ENCODE measurements around the gene SENP6.

SENP6 gene

GRCh38 chr6:75631859-75632635, 30.4 kb downstream of the SENP6 start:
- Histone ChIP-seq H3K9me3 (ENCODE audit: insufficient read depth, low read length) (no peaks in the 10 kb centered on the region), H3K36me3 (ENCODE audit: insufficient read depth, insufficient read length, low read length) (peaks cover 41% of the 10 kb centered on the region), H3K4me1 (ENCODE audit: insufficient read depth, insufficient read length) (no peaks in the 10 kb centered on the region), H3K27me3 (ENCODE audit: insufficient read depth, insufficient read length) (no peaks in the 10 kb centered on the region), H3K9ac (ENCODE audit: insufficient read length, low read depth) (no peak overlapping the region), H3K4me3 (ENCODE audit: insufficient read length, low read depth) (no peak overlapping the region)
- DNase-seq (ENCODE audit: low read depth, low spot score), result no peak
- no peak for TF ChIP-seq SUZ12 (IDR thresholded peaks at IDR 0.05; ENCODE audit: extremely low read depth, insufficient read depth, insufficient read length)
- no peak for TF ChIP-seq ZNF274 (IDR thresholded peaks at IDR 0.05; ENCODE audit: low read depth, low read length)
- TF ChIP-seq YY1 (IDR thresholded peaks at IDR 0.05; ENCODE audit: insufficient read depth, insufficient read length), result no peak

- Histone ChIP-seq H3K4me3 (ENCODE audit: insufficient read length, low read depth) (no peak overlapping the region), H3K9me3 (ENCODE audit: insufficient read depth, low read length) (no peaks in the 10 kb centered on the region), H3K9ac (ENCODE audit: insufficient read length, low read depth) (no peak overlapping the region), H3K36me3 (ENCODE audit: insufficient read depth, insufficient read length, low read length) (peaks cover 45% of the 10 kb centered on the region), H3K27me3 (ENCODE audit: insufficient read depth, insufficient read length) (no peaks in the 10 kb centered on the region), H3K4me1 (ENCODE audit: insufficient read depth, insufficient read length) (no peaks in the 10 kb centered on the region)
- DNase-seq (ENCODE audit: low read depth, low spot score), result no peak
- TF ChIP-seq ZNF274 (IDR thresholded peaks at IDR 0.05; ENCODE audit: low read depth, low read length), result no peak
- TF ChIP-seq YY1 (IDR thresholded peaks at IDR 0.05; ENCODE audit: insufficient read depth, insufficient read length), result no peak
- no peak for TF ChIP-seq SUZ12 (IDR thresholded peaks at IDR 0.05; ENCODE audit: extremely low read depth, insufficient read depth, insufficient read length)
Measured at GRCh38 chr6:75633045-75633444, 31.4 kb downstream of the SENP6 start.

- no peak for DNase-seq (ENCODE audit: low read depth, low spot score)
- TF ChIP-seq SUZ12 (IDR thresholded peaks at IDR 0.05; ENCODE audit: extremely low read depth, insufficient read depth, insufficient read length) (no peak), YY1 (IDR thresholded peaks at IDR 0.05; ENCODE audit: insufficient read depth, insufficient read length) (no peak), ZNF274 (IDR thresholded peaks at IDR 0.05; ENCODE audit: low read depth, low read length) (no peak)
- Histone ChIP-seq H3K9ac (ENCODE audit: insufficient read length, low read depth) (no peak overlapping the region), H3K27me3 (ENCODE audit: insufficient read depth, insufficient read length) (no peaks in the 10 kb centered on the region), H3K4me3 (ENCODE audit: insufficient read length, low read depth) (no peak overlapping the region), H3K36me3 (ENCODE audit: insufficient read depth, insufficient read length, low read length) (peaks cover 31% of the 10 kb centered on the region), H3K9me3 (ENCODE audit: insufficient read depth, low read length) (peaks cover 5% of the 10 kb centered on the region; the same call in 1 of the 2 replicates), H3K4me1 (ENCODE audit: insufficient read depth, insufficient read length) (no peaks in the 10 kb centered on the region)
Measured at GRCh38 chr6:75642311-75642710, 40.6 kb downstream of the SENP6 start.

- H3K27me3 ChIP-seq (ENCODE audit: insufficient read depth, insufficient read length), result no peaks in the 10 kb centered on the region
- H3K4me1 ChIP-seq (ENCODE audit: insufficient read depth, insufficient read length), result no peaks in the 10 kb centered on the region
- no peak for TF ChIP-seq YY1 (IDR thresholded peaks at IDR 0.05; ENCODE audit: insufficient read depth, insufficient read length)
- no peak for TF ChIP-seq ZNF274 (IDR thresholded peaks at IDR 0.05; ENCODE audit: low read depth, low read length)
- TF ChIP-seq SUZ12 (IDR thresholded peaks at IDR 0.05; ENCODE audit: extremely low read depth, insufficient read depth, insufficient read length), result no peak
- no peak overlapping the region for H3K9ac ChIP-seq (ENCODE audit: insufficient read length, low read depth)
- H3K4me3 ChIP-seq (ENCODE audit: insufficient read length, low read depth), result no peak overlapping the region
- H3K9me3 ChIP-seq (ENCODE audit: insufficient read depth, low read length), result peaks cover 5% of the 10 kb centered on the region; the same call in 1 of the 2 replicates
- no peak for DNase-seq (ENCODE audit: low read depth, low spot score)
- peaks cover 32% of the 10 kb centered on the region for H3K36me3 ChIP-seq (ENCODE audit: insufficient read depth, insufficient read length, low read length)
Measured at GRCh38 chr6:75643173-75643572, 41.5 kb downstream of the SENP6 start.

- Histone ChIP-seq H3K4me1 (ENCODE audit: insufficient read depth, insufficient read length) (no peaks in the 10 kb centered on the region), H3K36me3 (ENCODE audit: insufficient read depth, insufficient read length, low read length) (peaks cover 37% of the 10 kb centered on the region), H3K4me3 (ENCODE audit: insufficient read length, low read depth) (no peak overlapping the region), H3K9me3 (ENCODE audit: insufficient read depth, low read length) (no peaks in the 10 kb centered on the region), H3K9ac (ENCODE audit: insufficient read length, low read depth) (no peak overlapping the region), H3K27me3 (ENCODE audit: insufficient read depth, insufficient read length) (no peaks in the 10 kb centered on the region)
- DNase-seq (ENCODE audit: low read depth, low spot score), result no peak
- TF ChIP-seq YY1 (IDR thresholded peaks at IDR 0.05; ENCODE audit: insufficient read depth, insufficient read length) (no peak), SUZ12 (IDR thresholded peaks at IDR 0.05; ENCODE audit: extremely low read depth, insufficient read depth, insufficient read length) (no peak), ZNF274 (IDR thresholded peaks at IDR 0.05; ENCODE audit: low read depth, low read length) (no peak)
Measured at GRCh38 chr6:75656479-75656878, 54.8 kb downstream of the SENP6 start.

GRCh38 chr6:75657327-75657726, 55.6 kb downstream of the SENP6 start:
- no peaks in the 10 kb centered on the region for H3K27me3 ChIP-seq (ENCODE audit: insufficient read depth, insufficient read length)
- no peaks in the 10 kb centered on the region for H3K9me3 ChIP-seq (ENCODE audit: insufficient read depth, low read length)
- TF ChIP-seq SUZ12 (IDR thresholded peaks at IDR 0.05; ENCODE audit: extremely low read depth, insufficient read depth, insufficient read length) (no peak), YY1 (IDR thresholded peaks at IDR 0.05; ENCODE audit: insufficient read depth, insufficient read length) (no peak), ZNF274 (IDR thresholded peaks at IDR 0.05; ENCODE audit: low read depth, low read length) (no peak)
- no peak overlapping the region for H3K4me3 ChIP-seq (ENCODE audit: insufficient read length, low read depth)
- H3K4me1 ChIP-seq (ENCODE audit: insufficient read depth, insufficient read length), result no peaks in the 10 kb centered on the region
- H3K9ac ChIP-seq (ENCODE audit: insufficient read length, low read depth), result no peak overlapping the region
- DNase-seq (ENCODE audit: low read depth, low spot score), result no peak
- peaks cover 36% of the 10 kb centered on the region for H3K36me3 ChIP-seq (ENCODE audit: insufficient read depth, insufficient read length, low read length)

GRCh38 chr6:75666592-75666991, 64.9 kb downstream of the SENP6 start:
- no peak overlapping the region for H3K9ac ChIP-seq (ENCODE audit: insufficient read length, low read depth)
- peaks cover 53% of the 10 kb centered on the region for H3K36me3 ChIP-seq (ENCODE audit: insufficient read depth, insufficient read length, low read length)
- H3K9me3 ChIP-seq (ENCODE audit: insufficient read depth, low read length), result no peaks in the 10 kb centered on the region
- no peak for DNase-seq (ENCODE audit: low read depth, low spot score)
- H3K27me3 ChIP-seq (ENCODE audit: insufficient read depth, insufficient read length), result no peaks in the 10 kb centered on the region
- TF ChIP-seq ZNF274 (IDR thresholded peaks at IDR 0.05; ENCODE audit: low read depth, low read length) (no peak), YY1 (IDR thresholded peaks at IDR 0.05; ENCODE audit: insufficient read depth, insufficient read length) (no peak), SUZ12 (IDR thresholded peaks at IDR 0.05; ENCODE audit: extremely low read depth, insufficient read depth, insufficient read length) (no peak)
- H3K4me3 ChIP-seq (ENCODE audit: insufficient read length, low read depth), result no peak overlapping the region
- no peaks in the 10 kb centered on the region for H3K4me1 ChIP-seq (ENCODE audit: insufficient read depth, insufficient read length)

All from NT2/D1 (cell line).